ENCODE data around the gene EZH1. TPM values are rescaled to one million over a fixed set of nuclear protein-coding genes. Genes with fewer than 3 reads are reported as not detected.
"Not testable (repeated sequence)": the region's sequence is repeated elsewhere in the genome, so short reads cannot be mapped to it uniquely, and the experiment has no call there.

Gene EZH1
- total RNA-seq, 6 donors from 2014 or later, result 30.7 to 122 (median 55.0) TPM

GRCh38 chr17:42669705-42669976 lies 75.2 kb downstream of the EZH1 start:
- peaks cover 0 to under 1% (median 0%) of the 10 kb centered on the region in 4 donors for H3K27me3 ChIP-seq
- 71% methylated on average over 12 of the region's 12 CpGs; no CpG with 5 or more reads in 1 of the 2 donors for whole genome bisulfite sequencing, 2 donors
- ATAC-seq (ENCODE audit: low FRiP score in 2 of 2) (no peak), DNase-seq (no peak)
- TF ChIP-seq POLR2A (IDR thresholded peaks at IDR 0.05) (no peak), CTCF (IDR thresholded peaks at IDR 0.05) (no peak), POLR2AphosphoS5 (IDR thresholded peaks at IDR 0.05) (no peak), EP300 (IDR thresholded peaks at IDR 0.05) (no peak)
- H3K9me3 ChIP-seq, result no peaks in the 10 kb centered on the region
- H3K4me1 ChIP-seq, result peaks cover 43 to 63% (median 48%) of the 10 kb centered on the region in 4 donors
- peaks cover 13 to 69% (median 50%) of the 10 kb centered on the region in 4 donors for H3K36me3 ChIP-seq
- H3K27ac ChIP-seq, result peak overlapping the region in 3 of 4 donors; percentile 36 to 75 (median 70)
- H3K4me3 ChIP-seq, result no peak overlapping the region

GRCh38 chr17:42667088-42667951 lies 77.5 kb downstream of the EZH1 start:
- TF ChIP-seq POLR2A (IDR thresholded peaks at IDR 0.05) (no peak), POLR2AphosphoS5 (IDR thresholded peaks at IDR 0.05) (peak in 1 of 2 donors; percentile 18)
- 39 to 46% methylated on average over 6 to 7 of the region's 7 CpGs for WGBS, 2 donors
- Histone ChIP-seq H3K4me3 (no peak overlapping the region), H3K27ac (peak overlapping the region; percentile 58 to 75 (median 66)), H3K9me3 (no peaks in the 10 kb centered on the region), H3K4me1 (peaks cover 28 to 48% (median 33%) of the 10 kb centered on the region in 4 donors), H3K36me3 (peaks cover 16 to 69% (median 44%) of the 10 kb centered on the region in 4 donors), H3K27me3 (no peaks in the 10 kb centered on the region)
- DNase-seq (peak in 1 of 2 donors; percentile 79), ATAC-seq (ENCODE audit: low FRiP score in 2 of 2) (peak; percentile 43 to 77)

GRCh38 chr17:42666126-42666525 lies 78.7 kb downstream of the EZH1 start:
- peak in 1 of 2 donors; percentile 61 for DNase-seq

GRCh38 chr17:42665581-42666001 lies 79.2 kb downstream of the EZH1 start:
- 87 to 90% methylated on average over 11 to 14 of the region's 14 CpGs for WGBS, 2 donors
- H3K4me3 ChIP-seq, result no peak overlapping the region
- no peaks in the 10 kb centered on the region for H3K9me3 ChIP-seq
- no peaks in the 10 kb centered on the region for H3K27me3 ChIP-seq
- DNase-seq, result peak in 1 of 2 donors; percentile 70
- no peak for TF ChIP-seq EP300 (IDR thresholded peaks at IDR 0.05)
- no peak for TF ChIP-seq POLR2AphosphoS5 (IDR thresholded peaks at IDR 0.05)
- no peak for TF ChIP-seq POLR2A (IDR thresholded peaks at IDR 0.05)
- H3K36me3 ChIP-seq, result peaks cover 16 to 52% (median 28%) of the 10 kb centered on the region in 4 donors
- H3K27ac ChIP-seq, result peak overlapping the region in 3 of 4 donors; percentile 2 to 75 (median 39)
- peaks cover 28 to 36% (median 32%) of the 10 kb centered on the region in 4 donors for H3K4me1 ChIP-seq
- ATAC-seq (ENCODE audit: low FRiP score in 2 of 2), result no peak

More at GRCh38 chr17:42666126-42666525, 78.7 kb downstream of the EZH1 start:
- H3K9me3 ChIP-seq; H3K27me3 ChIP-seq; H3K4me3 ChIP-seq; ATAC-seq (ENCODE audit: low FRiP score in 2 of 2): not testable (repeated sequence)
- WGBS, 2 donors, result 84 to 99% methylated on average over 8 to 9 of the region's 16 CpGs
- H3K36me3 ChIP-seq, result peaks cover 16 to 57% (median 33%) of the 10 kb centered on the region in 4 donors
- H3K4me1 ChIP-seq, result peaks cover 28 to 41% (median 33%) of the 10 kb centered on the region in 4 donors
- H3K27ac ChIP-seq, result peak overlapping the region in 3 of 4 donors; percentile 58 to 75 (median 70)

- Histone ChIP-seq H3K4me1 (peaks cover 5 to 19% (median 10%) of the 10 kb centered on the region in 4 donors), H3K9me3 (no peaks in the 10 kb centered on the region), H3K4me3 (no peak overlapping the region), H3K27ac (no peak overlapping the region), H3K27me3 (no peaks in the 10 kb centered on the region), H3K36me3 (peaks cover 3 to 22% (median 6%) of the 10 kb centered on the region in 4 donors)
- ATAC-seq (ENCODE audit: low FRiP score in 2 of 2) (peak in 1 of 2 donors; percentile 11), DNase-seq (no peak)
- TF ChIP-seq POLR2A (IDR thresholded peaks at IDR 0.05) (no peak), EP300 (IDR thresholded peaks at IDR 0.05) (no peak), POLR2AphosphoS5 (IDR thresholded peaks at IDR 0.05) (no peak), CTCF (IDR thresholded peaks at IDR 0.05) (no peak)
- 73 to 81% methylated on average over 7 of the region's 7 CpGs for WGBS, 2 donors
Observed at GRCh38 chr17:42660692-42661345, 84.0 kb downstream of the EZH1 start.

GRCh38 chr17:42659932-42660274 lies 84.9 kb downstream of the EZH1 start:
- Histone ChIP-seq H3K27ac (peak overlapping the region in 2 of 4 donors; percentile 80 to 82), H3K36me3 (peaks cover 0 to 13% (median 1%) of the 10 kb centered on the region in 4 donors), H3K4me1 (peaks cover 5 to 19% (median 10%) of the 10 kb centered on the region in 4 donors), H3K4me3 (peak overlapping the region in 3 of 4 donors; percentile 68 to 77 (median 76))
- not testable (repeated sequence) for H3K9me3 ChIP-seq, H3K27me3 ChIP-seq, DNase-seq
- WGBS, 2 donors, result 39% methylated on average over 5 of the region's 14 CpGs; no CpG with 5 or more reads in 1 of the 2 donors
- peak in 1 of 2 donors; percentile 30 for ATAC-seq (ENCODE audit: low FRiP score in 2 of 2)

Data from upper lobe of left lung (tissue), 6 donors.